Mesothelial cell of epicardium (in vitro differentiated cells): ENCODE data around the gene NDST3. TPM values are rescaled to one million over a fixed set of nuclear protein-coding genes. Genes with fewer than 3 reads are reported as not detected.

Experiments
- DNase-seq, 2 experiments: peaks; one replicate each; pipeline ENCODE4 v3.0.0; 2021; ENCODE audit warnings: low spot score in 2 of 2; ENCODE audit not compliant: unreplicated experiment in 2 of 2
- H3K27ac Mint-ChIP-seq: 2 replicates; pipeline ENCODE4 v1.8.0; 2021; ENCODE audit warnings: mixed read lengths
- H3K27me3 Mint-ChIP-seq: 2 replicates; pipeline ENCODE4 v1.8.0; 2021; ENCODE audit warnings: low read depth, mixed read lengths
- H3K36me3 Mint-ChIP-seq: 2 replicates; pipeline ENCODE4 v1.8.0; 2021; ENCODE audit warnings: mixed read lengths
- H3K4me1 Mint-ChIP-seq: 2 replicates; pipeline ENCODE4 v1.8.0; 2021; ENCODE audit warnings: mixed read lengths
- H3K4me3 Mint-ChIP-seq: 2 replicates; pipeline ENCODE4 v1.8.0; 2021; ENCODE audit warnings: mild to moderate bottlenecking, moderate library complexity, mixed read lengths
- H3K9me3 Mint-ChIP-seq: 2 replicates; pipeline ENCODE4 v1.8.0; 2021; ENCODE audit warnings: mixed read lengths
- total RNA-seq: library from RNA; stranded (reverse); gene quantifications from 3 replicates; pipeline ENCODE4 v1.2.1, GENCODE V29; 2021
- TF ChIP-seq, protein P1 (sequence below): fragments of 200-600 bp; sonication (generic); IDR thresholded peaks from one replicate; pipeline ENCODE4 v1.5.0; 2021; ENCODE audit warnings: antibody characterized with exemption; ENCODE audit not compliant: unreplicated experiment

Gene NDST3
- total RNA-seq, 1 donor from 2014 or later: 5.1 TPM

GRCh38 chr4:118005883-118006282, 28.4 kb upstream of the NDST3 start:
- Mint-ChIP-seq H3K4me3 (no peak overlapping the region), H3K27me3 (no peaks in the 10 kb centered on the region), H3K27ac (no peak overlapping the region), H3K36me3 (no peaks in the 10 kb centered on the region), H3K4me1 (no peaks in the 10 kb centered on the region), H3K9me3 (no peaks in the 10 kb centered on the region)
- TF ChIP-seq, protein P1, sequence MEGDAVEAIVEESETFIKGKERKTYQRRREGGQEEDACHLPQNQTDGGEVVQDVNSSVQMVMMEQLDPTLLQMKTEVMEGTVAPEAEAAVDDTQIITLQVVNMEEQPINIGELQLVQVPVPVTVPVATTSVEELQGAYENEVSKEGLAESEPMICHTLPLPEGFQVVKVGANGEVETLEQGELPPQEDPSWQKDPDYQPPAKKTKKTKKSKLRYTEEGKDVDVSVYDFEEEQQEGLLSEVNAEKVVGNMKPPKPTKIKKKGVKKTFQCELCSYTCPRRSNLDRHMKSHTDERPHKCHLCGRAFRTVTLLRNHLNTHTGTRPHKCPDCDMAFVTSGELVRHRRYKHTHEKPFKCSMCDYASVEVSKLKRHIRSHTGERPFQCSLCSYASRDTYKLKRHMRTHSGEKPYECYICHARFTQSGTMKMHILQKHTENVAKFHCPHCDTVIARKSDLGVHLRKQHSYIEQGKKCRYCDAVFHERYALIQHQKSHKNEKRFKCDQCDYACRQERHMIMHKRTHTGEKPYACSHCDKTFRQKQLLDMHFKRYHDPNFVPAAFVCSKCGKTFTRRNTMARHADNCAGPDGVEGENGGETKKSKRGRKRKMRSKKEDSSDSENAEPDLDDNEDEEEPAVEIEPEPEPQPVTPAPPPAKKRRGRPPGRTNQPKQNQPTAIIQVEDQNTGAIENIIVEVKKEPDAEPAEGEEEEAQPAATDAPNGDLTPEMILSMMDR: no peak
- no peak for DNase-seq

GRCh38 chr4:118012142-118012541, 22.1 kb upstream of the NDST3 start:
- Mint-ChIP-seq H3K36me3 (no peaks in the 10 kb centered on the region), H3K9me3 (no peaks in the 10 kb centered on the region), H3K4me3 (no peak overlapping the region), H3K27ac (no peak overlapping the region), H3K4me1 (no peaks in the 10 kb centered on the region), H3K27me3 (no peaks in the 10 kb centered on the region)
- TF ChIP-seq, protein P1: peak; percentile 42
- DNase-seq: no peak

GRCh38 chr4:118014831-118015230, 19.5 kb upstream of the NDST3 start:
- DNase-seq: no peak
- TF ChIP-seq, protein P1: no peak
- no peaks in the 10 kb centered on the region for H3K9me3 Mint-ChIP-seq

GRCh38 chr4:118018381-118019145, 15.7 kb upstream of the NDST3 start:
- Mint-ChIP-seq H3K4me3 (no peak overlapping the region), H3K4me1 (peaks cover 6% of the 10 kb centered on the region), H3K9me3 (no peaks in the 10 kb centered on the region), H3K27me3 (no peaks in the 10 kb centered on the region), H3K27ac (no peak overlapping the region), H3K36me3 (no peaks in the 10 kb centered on the region)
- TF ChIP-seq, protein P1: no peak
- no peak for DNase-seq

More at GRCh38 chr4:118014831-118015230, 19.5 kb upstream of the NDST3 start:
- Mint-ChIP-seq H3K4me1 (peaks cover 6% of the 10 kb centered on the region), H3K36me3 (no peaks in the 10 kb centered on the region), H3K27me3 (no peaks in the 10 kb centered on the region), H3K4me3 (no peak overlapping the region), H3K27ac (no peak overlapping the region)

DNA sequence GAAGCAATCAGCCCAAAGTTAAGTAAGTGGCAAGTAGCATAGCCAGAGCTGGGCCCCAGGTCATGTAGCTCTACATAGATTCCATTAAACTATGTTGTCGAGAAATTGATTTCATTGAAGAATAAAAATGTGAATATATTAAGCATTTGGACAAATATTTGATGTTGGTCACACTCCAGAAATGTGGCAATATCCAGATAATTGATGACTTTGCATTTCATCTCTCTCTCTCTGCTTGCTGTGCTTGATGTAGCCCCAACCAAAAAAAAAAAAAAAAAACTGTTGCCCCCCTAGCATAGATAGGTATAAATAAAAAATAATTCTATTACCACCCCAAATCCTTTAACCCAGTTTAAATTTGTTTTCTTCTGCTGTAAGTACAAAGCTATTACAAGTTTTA, 7.5 kb upstream of the NDST3 start:
- no peaks in the 10 kb centered on the region for H3K36me3 Mint-ChIP-seq
- TF ChIP-seq, protein P1: no peak
- H3K4me3 Mint-ChIP-seq: no peak overlapping the region
- no peaks in the 10 kb centered on the region for H3K27me3 Mint-ChIP-seq
- peaks cover 3% of the 10 kb centered on the region for H3K9me3 Mint-ChIP-seq
- DNase-seq: no peak
- no peak overlapping the region for H3K27ac Mint-ChIP-seq
- H3K4me1 Mint-ChIP-seq: peaks cover 3% of the 10 kb centered on the region
